HepG2 (cell line): ENCODE results near the gene PACS1. TPM values are rescaled to one million over a fixed set of nuclear protein-coding genes. Genes with fewer than 3 reads are reported as not detected.

ENCODE experiments used
- ATAC-seq: fragments of 200-7000 bp; cut with Tn5 transposase; 3 replicates; pipeline ENCODE4 v1.9.1; 2020; ENCODE audit warnings: mild to moderate bottlenecking, moderate library complexity
- BruUV-seq: library from RNA; stranded (reverse); fragments of 400-500 nt; replicated peaks from 2 replicates; lab custom pipeline; 2021; lab: Mats Ljungman, UMichigan
- CTCF ChIA-PET: fragments of 300-600 bp; formaldehyde crosslinking; extraction: SDS; loops from one replicate; lab custom pipeline; 2021; ENCODE audit warnings: low total read pairs, inconsistent platforms, low intra/inter-chr PET ratio; lab: Yijun Ruan, JAX
- POLR2A ChIA-PET: fragments of 350-600 bp; sonication (Branson Sonifier 250); formaldehyde crosslinking; loops from one replicate; lab custom pipeline; 2020; ENCODE audit warnings: antibody characterized with exemption, inconsistent platforms; lab: Yijun Ruan, JAX
- DNase-seq: peaks from one replicate; pipeline ENCODE4 v3.0.0-alpha.2; 2015; ENCODE audit warnings: low spot score
- FAIRE-seq: peaks from 3 replicates; lab custom pipeline; 2011; peaks lifted over from hg19 to GRCh38; lab: Jason Lieb, UNC
- H2AFZ ChIP-seq: one replicate; pipeline ENCODE4 v1.6.1; 2011; ENCODE audit warnings: low read length, inconsistent platforms
- H3K27ac ChIP-seq: fragments of 300-600 bp; 3 replicates; pipeline ENCODE4 v1.8.0; 2011; ENCODE audit warnings: mixed run types, mild to moderate bottlenecking, mixed read lengths, low read length, inconsistent platforms; ENCODE audit not compliant: insufficient read depth; ENCODE audit errors: extremely low read length
- H3K27me3 ChIP-seq, 2 experiments: fragments of 200-600 bp in 1 of 2; 2 replicates in 1 of 2; 3 replicates in 1 of 2; pipeline versions ENCODE4 v1.6.0 to v1.8.0; 2011; ENCODE audit warnings: low read length in 2 of 2, mild to moderate bottlenecking in 2 of 2, moderate library complexity in 2 of 2, inconsistent platforms in 1 of 2; ENCODE audit not compliant: insufficient read depth in 2 of 2, control insufficient read depth in 1 of 2
- H3K36me3 ChIP-seq, 2 experiments: fragments of 200-600 bp in 1 of 2; replicated peaks in 1 of 2; 2 replicates in 1 of 2; 3 replicates in 1 of 2; pipeline versions ENCODE4 v1.5.1 to v1.8.0; 2011; ENCODE audit warnings: low read length in 2 of 2, inconsistent platforms in 1 of 2; ENCODE audit not compliant: insufficient read depth in 2 of 2, control insufficient read depth in 1 of 2
- H3K4me1 ChIP-seq: 2 replicates; pipeline ENCODE4 v1.5.1; 2012; ENCODE audit warnings: low read length, inconsistent platforms; ENCODE audit not compliant: insufficient read depth
- H3K4me2 ChIP-seq: 2 replicates; pipeline ENCODE4 v1.6.0; 2011; ENCODE audit warnings: low read depth, low read length, inconsistent platforms
- H3K4me3 ChIP-seq, 3 experiments: fragments of 200-600 bp in 1 of 3; sonication (generic), shearing (Covaris generic) in 1 of 3; replicated peaks in 1 of 3; 2 replicates each; pipeline ENCODE4 v1.5.1; 2011 to 2016; ENCODE audit warnings: low read length in 3 of 3, inconsistent platforms in 2 of 3, low read depth in 2 of 3, mild to moderate bottlenecking in 2 of 3, control low read depth in 1 of 3, mixed read lengths in 1 of 3; ENCODE audit not compliant: insufficient read depth in 1 of 3
- H3K79me2 ChIP-seq: one replicate; pipeline ENCODE4 v1.6.1; 2011; ENCODE audit warnings: low read length, inconsistent platforms; ENCODE audit not compliant: insufficient read depth
- H3K9ac ChIP-seq: 2 replicates; pipeline ENCODE4 v1.6.0; 2011; ENCODE audit warnings: mild to moderate bottlenecking, low read depth, low read length, inconsistent platforms; ENCODE audit not compliant: insufficient read depth
- H3K9me3 ChIP-seq: 2 replicates; pipeline ENCODE4 v1.5.1; 2012; ENCODE audit warnings: mild to moderate bottlenecking, low read length
- H4K20me1 ChIP-seq: 2 replicates; pipeline ENCODE4 v1.6.0; 2011; ENCODE audit warnings: inconsistent platforms, mild to moderate bottlenecking, low read length, moderate library complexity; ENCODE audit not compliant: insufficient read depth
- KDM2A ChIP-seq: sonication (generic); formaldehyde crosslinking; IDR thresholded peaks from 2 replicates; pipeline ENCODE4 v1.4.0; 2020; ENCODE audit warnings: low read depth, missing genetic modification reagents, borderline replicate concordance
- SOX5 ChIP-seq: IDR thresholded peaks from 2 replicates; pipeline ENCODE4 v1.6.1; 2016; ENCODE audit warnings: borderline replicate concordance
- YY1 ChIP-seq: IDR thresholded peaks from 2 replicates; pipeline ENCODE4 v1.6.1; 2011; ENCODE audit warnings: low read length, low read depth, moderate library complexity, mild to moderate bottlenecking; ENCODE audit not compliant: insufficient read depth, insufficient replicate concordance
- ZFP82 ChIP-seq: sonication (generic); formaldehyde crosslinking; IDR thresholded peaks from 2 replicates; pipeline ENCODE4 v1.5.1; 2020; ENCODE audit warnings: mild to moderate bottlenecking, missing genetic modification reagents, borderline replicate concordance
- WGBS: methylation state at CpG from one replicate; pipeline ENCODE4 v1.1.6; 2017; ENCODE audit warnings: low lambda C conversion rate; 5-methylcytosine and 5-hydroxymethylcytosine counted together
- in situ Hi-C: cut with HindIII; loops from 2 replicates; pipeline ENCODE4 v1.10.0; 2017; ENCODE audit warnings: low pct_unique_long_range_greater_than_20kb; ENCODE audit not compliant: extremely low pct_ligation_motif_present
- intact Hi-C: fragments of 100-400 bp; cut with micrococcal nuclease; formaldehyde crosslinking; loops from one replicate; pipeline ENCODE4 v1.10.0; 2022; ENCODE audit not compliant: unreplicated experiment
- polyA plus RNA-seq, 8 experiments: library from polyadenylated mRNA; depleted of rRNA in 3 of 8; stranded (reverse) in 7 of 8; unstranded in 1 of 8; fragments of >200 nt; fragmentation: Illumina TruSeq in 4 of 8; extraction: Trizol in 4 of 8; gene quantifications; 2 replicates each; pipeline versions ENCODE4 v1.2.1 to v1.2.3, GENCODE V29; 2011 to 2016; ENCODE audit warnings: low read depth in 4 of 8, missing spikeins in 1 of 8, mixed read lengths in 1 of 8; ENCODE audit not compliant: insufficient read depth in 1 of 8
- total RNA-seq, 5 experiments: library from RNA; depleted of rRNA; stranded (reverse); fragments of >200 nt; fragmentation: Illumina TruSeq; extraction: Trizol; gene quantifications; 2 replicates each; pipeline ENCODE4 v1.2.3, GENCODE V29; 2016; ENCODE audit warnings: low read depth in 1 of 5
- TF ChIP-seq, protein P1 (sequence below): sonication (generic); formaldehyde crosslinking; IDR thresholded peaks from 2 replicates; pipeline ENCODE4 v1.4.0; 2020; ENCODE audit warnings: low read depth, missing genetic modification reagents
- TF ChIP-seq, protein P2 (sequence below): IDR thresholded peaks from 2 replicates; pipeline ENCODE4 v1.6.1; 2012; ENCODE audit warnings: low read depth, low read length, improper control_type of control experiment
- TF ChIP-seq, protein P3 (sequence below): sonication (generic); formaldehyde crosslinking; IDR thresholded peaks from 2 replicates; pipeline ENCODE4 v1.5.0; 2020; ENCODE audit warnings: missing genetic modification reagents

PACS1 gene
- total and polyA plus RNA-seq, 2 of the 13 experiments (the other 11 are each of a cell fraction or from before 2014, with no cell fraction given), result 7.6 to 8.6 TPM

DNA sequence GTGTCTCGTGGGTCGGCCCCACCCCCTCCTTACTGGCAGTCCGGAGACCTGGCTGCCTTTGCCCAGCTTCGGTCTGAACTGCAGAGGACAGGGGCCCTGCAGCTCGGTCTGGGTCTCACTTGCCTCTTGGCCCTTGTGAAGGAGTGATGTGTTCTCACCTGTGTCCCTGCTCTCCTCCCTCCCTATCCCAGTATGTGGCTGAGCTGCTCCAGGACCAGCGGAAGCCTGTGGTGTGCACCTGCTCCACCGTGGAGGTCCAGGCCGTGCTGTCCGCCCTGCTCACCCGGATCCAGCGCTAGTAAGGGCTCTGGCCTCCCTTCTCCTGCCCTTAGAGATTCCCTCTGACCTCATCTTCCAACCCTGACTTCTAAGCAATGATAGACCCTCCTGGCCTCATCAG is 162.7 kb downstream of the PACS1 start:
- intact Hi-C loops, result no loop called here
- no peaks in the 10 kb centered on the region for H4K20me1 ChIP-seq
- no peak; the same call in 2 of the 3 replicates for ATAC-seq
- no TSS peak for BruUV-seq
- WGBS, result 90% methylated on average over 11 of the region's 11 CpGs
- ChIA-PET CTCF (no interaction called here), POLR2A (no interaction called here)
- H3K4me3 ChIP-seq, result no peak overlapping the region
- H3K27ac ChIP-seq, result no peak overlapping the region
- no peak overlapping the region for H3K9ac ChIP-seq
- H3K4me2 ChIP-seq, result no peak overlapping the region
- H3K9me3 ChIP-seq, result no peaks in the 10 kb centered on the region
- TF ChIP-seq, protein P1, sequence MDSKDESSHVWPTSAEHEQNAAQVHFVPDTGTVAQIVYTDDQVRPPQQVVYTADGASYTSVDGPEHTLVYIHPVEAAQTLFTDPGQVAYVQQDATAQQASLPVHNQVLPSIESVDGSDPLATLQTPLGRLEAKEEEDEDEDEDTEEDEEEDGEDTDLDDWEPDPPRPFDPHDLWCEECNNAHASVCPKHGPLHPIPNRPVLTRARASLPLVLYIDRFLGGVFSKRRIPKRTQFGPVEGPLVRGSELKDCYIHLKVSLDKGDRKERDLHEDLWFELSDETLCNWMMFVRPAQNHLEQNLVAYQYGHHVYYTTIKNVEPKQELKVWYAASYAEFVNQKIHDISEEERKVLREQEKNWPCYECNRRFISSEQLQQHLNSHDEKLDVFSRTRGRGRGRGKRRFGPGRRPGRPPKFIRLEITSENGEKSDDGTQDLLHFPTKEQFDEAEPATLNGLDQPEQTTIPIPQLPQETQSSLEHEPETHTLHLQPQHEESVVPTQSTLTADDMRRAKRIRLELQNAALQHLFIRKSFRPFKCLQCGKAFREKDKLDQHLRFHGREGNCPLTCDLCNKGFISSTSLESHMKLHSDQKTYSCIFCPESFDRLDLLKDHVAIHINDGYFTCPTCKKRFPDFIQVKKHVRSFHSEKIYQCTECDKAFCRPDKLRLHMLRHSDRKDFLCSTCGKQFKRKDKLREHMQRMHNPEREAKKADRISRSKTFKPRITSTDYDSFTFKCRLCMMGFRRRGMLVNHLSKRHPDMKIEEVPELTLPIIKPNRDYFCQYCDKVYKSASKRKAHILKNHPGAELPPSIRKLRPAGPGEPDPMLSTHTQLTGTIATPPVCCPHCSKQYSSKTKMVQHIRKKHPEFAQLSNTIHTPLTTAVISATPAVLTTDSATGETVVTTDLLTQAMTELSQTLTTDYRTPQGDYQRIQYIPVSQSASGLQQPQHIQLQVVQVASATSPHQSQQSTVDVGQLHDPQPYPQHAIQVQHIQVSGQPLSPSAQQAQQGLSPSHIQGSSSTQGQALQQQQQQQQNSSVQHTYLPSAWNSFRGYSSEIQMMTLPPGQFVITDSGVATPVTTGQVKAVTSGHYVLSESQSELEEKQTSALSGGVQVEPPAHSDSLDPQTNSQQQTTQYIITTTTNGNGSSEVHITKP (CRISPR knock-in tag), result no peak
- TF ChIP-seq ZFP82 (CRISPR knock-in tag) (no peak), SOX5 (CRISPR knock-in tag) (no peak), KDM2A (CRISPR knock-in tag) (no peak), YY1 (no peak)
- TF ChIP-seq, protein P2, sequence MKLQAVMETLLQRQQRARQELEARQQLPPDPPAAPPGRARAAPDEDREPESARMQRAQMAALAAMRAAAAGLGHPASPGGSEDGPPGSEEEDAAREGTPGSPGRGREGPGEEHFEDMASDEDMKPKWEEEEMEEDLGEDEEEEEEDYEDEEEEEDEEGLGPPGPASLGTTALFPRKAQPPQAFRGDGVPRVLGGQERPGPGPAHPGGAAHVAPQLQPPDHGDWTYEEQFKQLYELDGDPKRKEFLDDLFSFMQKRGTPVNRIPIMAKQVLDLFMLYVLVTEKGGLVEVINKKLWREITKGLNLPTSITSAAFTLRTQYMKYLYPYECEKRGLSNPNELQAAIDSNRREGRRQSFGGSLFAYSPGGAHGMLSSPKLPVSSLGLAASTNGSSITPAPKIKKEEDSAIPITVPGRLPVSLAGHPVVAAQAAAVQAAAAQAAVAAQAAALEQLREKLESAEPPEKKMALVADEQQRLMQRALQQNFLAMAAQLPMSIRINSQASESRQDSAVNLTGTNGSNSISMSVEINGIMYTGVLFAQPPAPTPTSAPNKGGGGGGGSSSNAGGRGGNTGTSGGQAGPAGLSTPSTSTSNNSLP, result no peak
- TF ChIP-seq, protein P3, sequence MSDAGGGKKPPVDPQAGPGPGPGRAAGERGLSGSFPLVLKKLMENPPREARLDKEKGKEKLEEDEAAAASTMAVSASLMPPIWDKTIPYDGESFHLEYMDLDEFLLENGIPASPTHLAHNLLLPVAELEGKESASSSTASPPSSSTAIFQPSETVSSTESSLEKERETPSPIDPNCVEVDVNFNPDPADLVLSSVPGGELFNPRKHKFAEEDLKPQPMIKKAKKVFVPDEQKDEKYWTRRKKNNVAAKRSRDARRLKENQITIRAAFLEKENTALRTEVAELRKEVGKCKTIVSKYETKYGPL (CRISPR knock-in tag), result no peak
- H2AFZ ChIP-seq, result no peak overlapping the region
- H3K36me3 ChIP-seq, result peaks cover 4 to 19% of the 10 kb centered on the region in 2 experiments; a peak in 4 of 5 replicates
- H3K4me1 ChIP-seq, result no peaks in the 10 kb centered on the region
- no peak for DNase-seq
- H3K27me3 ChIP-seq, result no peaks in the 10 kb centered on the region
- in situ Hi-C loops, result no loop called here
- FAIRE-seq, result no peak
- H3K79me2 ChIP-seq, result no peaks in the 10 kb centered on the region
